ENCODE data around the gene FNDC3B.

GRCh38 chr3:172270557-172271166 is 231.3 kb downstream of the FNDC3B start:
- TF ChIP-seq, protein P1, sequence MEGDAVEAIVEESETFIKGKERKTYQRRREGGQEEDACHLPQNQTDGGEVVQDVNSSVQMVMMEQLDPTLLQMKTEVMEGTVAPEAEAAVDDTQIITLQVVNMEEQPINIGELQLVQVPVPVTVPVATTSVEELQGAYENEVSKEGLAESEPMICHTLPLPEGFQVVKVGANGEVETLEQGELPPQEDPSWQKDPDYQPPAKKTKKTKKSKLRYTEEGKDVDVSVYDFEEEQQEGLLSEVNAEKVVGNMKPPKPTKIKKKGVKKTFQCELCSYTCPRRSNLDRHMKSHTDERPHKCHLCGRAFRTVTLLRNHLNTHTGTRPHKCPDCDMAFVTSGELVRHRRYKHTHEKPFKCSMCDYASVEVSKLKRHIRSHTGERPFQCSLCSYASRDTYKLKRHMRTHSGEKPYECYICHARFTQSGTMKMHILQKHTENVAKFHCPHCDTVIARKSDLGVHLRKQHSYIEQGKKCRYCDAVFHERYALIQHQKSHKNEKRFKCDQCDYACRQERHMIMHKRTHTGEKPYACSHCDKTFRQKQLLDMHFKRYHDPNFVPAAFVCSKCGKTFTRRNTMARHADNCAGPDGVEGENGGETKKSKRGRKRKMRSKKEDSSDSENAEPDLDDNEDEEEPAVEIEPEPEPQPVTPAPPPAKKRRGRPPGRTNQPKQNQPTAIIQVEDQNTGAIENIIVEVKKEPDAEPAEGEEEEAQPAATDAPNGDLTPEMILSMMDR (IDR thresholded peaks at IDR 0.05) = no peak
- TF ChIP-seq POLR2AphosphoS5 (IDR thresholded peaks at IDR 0.05) (no peak), POLR2A (IDR thresholded peaks at IDR 0.05) (no peak)
